SK-N-MC (cell line): ENCODE data around the gene GADD45GIP1.
"Not testable (repeated sequence)": the region's sequence is repeated elsewhere in the genome, so short reads cannot be mapped to it uniquely, and the experiment has no call there.

Experiments used
- DNase-seq: peaks from one replicate; pipeline ENCODE4 v3.0.0-alpha.2; 2011; ENCODE audit warnings: low read depth, low spot score
- H3K27ac ChIP-seq: fragments of 200-600 bp; sonication (generic); 2 replicates; pipeline ENCODE4 v1.5.1; 2016; ENCODE audit warnings: mixed run types
- H3K36me3 ChIP-seq: fragments of 200-600 bp; sonication (generic); 2 replicates; pipeline ENCODE4 v1.6.1; 2017; ENCODE audit warnings: antibody characterized with exemption, low read length, mixed read lengths; ENCODE audit not compliant: insufficient read depth
- H3K4me3 ChIP-seq: fragments of 200-600 bp; sonication (generic); 2 replicates; pipeline ENCODE4 v1.5.1; 2016
- H3K9ac ChIP-seq: fragments of 200-600 bp; sonication (generic); 2 replicates; pipeline ENCODE4 v1.8.0; 2017; ENCODE audit warnings: mixed run types, mixed read lengths; ENCODE audit not compliant: insufficient read length
- H3K9me3 ChIP-seq: fragments of 200-600 bp; sonication (generic); 2 replicates; pipeline ENCODE4 v1.6.1; 2017; ENCODE audit warnings: low read depth, mild to moderate bottlenecking, antibody characterized with exemption, low read length, moderate library complexity, mixed read lengths
- EZH2 ChIP-seq: fragments of 200-600 bp; sonication (generic); IDR thresholded peaks from one replicate; pipeline ENCODE4 v1.6.1; 2017; ENCODE audit warnings: antibody characterized with exemption
- FOXP2 ChIP-seq: optimal IDR thresholded peaks from 2 replicates; pipeline ENCODE3; 2011; ENCODE audit warnings: mild to moderate bottlenecking, moderate library complexity; ENCODE audit not compliant: insufficient read depth; ENCODE audit errors: extremely low read length, control extremely low read depth
- POLR2AphosphoS5 ChIP-seq: IDR thresholded peaks from 2 replicates; pipeline ENCODE4 v1.6.1; 2012; ENCODE audit warnings: mild to moderate bottlenecking, low read depth, low read length, borderline replicate concordance

GADD45GIP1 gene

GRCh38 chr19:12983542-12984142, 26.6 kb upstream of the GADD45GIP1 start:
- no peak for TF ChIP-seq POLR2AphosphoS5
- TF ChIP-seq EZH2, result no peak
- TF ChIP-seq FOXP2, result no peak
- DNase-seq, result no peak
- Histone ChIP-seq H3K27ac (no peak overlapping the region), H3K9me3 (no peaks in the 10 kb centered on the region), H3K4me3 (peak overlapping the region; percentile 75), H3K9ac (no peak overlapping the region), H3K36me3 (no peaks in the 10 kb centered on the region)

DNA sequence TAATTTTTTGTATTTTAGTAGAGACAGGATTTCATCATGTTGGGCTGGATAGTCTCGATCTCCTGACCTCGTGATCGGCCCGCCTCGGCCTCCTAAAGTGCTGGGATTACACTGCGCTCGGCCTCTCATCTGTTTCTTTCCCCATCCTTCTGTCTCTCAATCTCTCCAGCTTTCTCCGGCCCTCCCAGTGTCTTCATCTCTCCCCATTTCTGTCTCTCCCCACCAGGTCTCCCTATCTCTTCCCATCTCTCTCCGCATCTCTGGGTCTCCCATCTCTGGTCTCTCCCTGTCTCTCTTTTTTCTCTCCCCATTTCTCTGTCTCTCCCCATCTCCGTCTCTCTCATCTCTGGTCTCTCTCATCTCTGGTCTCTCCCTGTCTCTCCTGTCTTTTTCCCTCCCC, 26.1 kb upstream of the GADD45GIP1 start:
- peak overlapping the region; percentile 75 for H3K4me3 ChIP-seq
- no peak overlapping the region for H3K9ac ChIP-seq
- no peaks in the 10 kb centered on the region for H3K9me3 ChIP-seq
- H3K27ac ChIP-seq, result no peak overlapping the region
- H3K36me3 ChIP-seq, result no peaks in the 10 kb centered on the region
- DNase-seq, result no peak
- TF ChIP-seq POLR2AphosphoS5 (no peak), FOXP2 (no peak), EZH2 (no peak)

GRCh38 chr19:12982648-12983047, 25.6 kb upstream of the GADD45GIP1 start:
- Histone ChIP-seq H3K9me3 (no peaks in the 10 kb centered on the region), H3K36me3 (no peaks in the 10 kb centered on the region), H3K9ac (no peak overlapping the region), H3K4me3 (no peak overlapping the region), H3K27ac (no peak overlapping the region)
- no peak for TF ChIP-seq EZH2
- TF ChIP-seq POLR2AphosphoS5, result no peak
- no peak for TF ChIP-seq FOXP2
- DNase-seq, result no peak

GRCh38 chr19:12979974-12980373, 23.0 kb upstream of the GADD45GIP1 start:
- Histone ChIP-seq H3K4me3 (no peak overlapping the region), H3K27ac (no peak overlapping the region), H3K36me3 (no peaks in the 10 kb centered on the region), H3K9me3 (no peaks in the 10 kb centered on the region), H3K9ac (no peak overlapping the region)
- no peak for DNase-seq
- no peak for TF ChIP-seq EZH2

DNA sequence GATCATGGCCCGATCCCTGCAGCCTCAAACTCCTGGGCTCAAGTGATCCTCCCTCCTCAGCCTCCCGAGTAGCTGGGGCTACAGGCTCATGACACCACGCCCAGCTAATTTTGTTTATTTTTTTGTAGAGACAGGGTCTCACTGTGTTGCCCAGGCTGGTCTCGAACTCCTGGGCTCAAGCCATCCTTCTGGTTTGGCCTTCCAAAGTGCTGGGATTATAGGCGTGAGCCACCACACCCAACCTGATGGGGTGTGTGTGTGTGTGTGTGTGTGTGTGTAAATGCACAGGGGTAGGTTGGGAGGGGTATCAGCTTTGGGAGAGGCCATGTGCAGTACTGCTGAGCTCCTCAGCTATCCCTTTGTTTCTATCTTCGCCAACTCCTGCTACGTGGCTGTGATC, 19.1 kb upstream of the GADD45GIP1 start:
- DNase-seq, H3K27ac ChIP-seq, H3K9me3 ChIP-seq, H3K4me3 ChIP-seq, H3K9ac ChIP-seq, H3K36me3 ChIP-seq: not testable (repeated sequence)

- DNase-seq, result no peak
- no peaks in the 10 kb centered on the region for H3K9me3 ChIP-seq
- TF ChIP-seq FOXP2, result no peak
- no peak for TF ChIP-seq EZH2
- TF ChIP-seq POLR2AphosphoS5, result no peak
- no peak overlapping the region for H3K9ac ChIP-seq
- no peak overlapping the region for H3K27ac ChIP-seq
- no peaks in the 10 kb centered on the region for H3K36me3 ChIP-seq
- no peak overlapping the region for H3K4me3 ChIP-seq
Observed at GRCh38 chr19:12975221-12975741, 18.3 kb upstream of the GADD45GIP1 start.

GRCh38 chr19:12974301-12975220, 17.5 kb upstream of the GADD45GIP1 start:
- DNase-seq, result no peak
- Histone ChIP-seq H3K9ac (no peak overlapping the region), H3K27ac (no peak overlapping the region), H3K9me3 (no peaks in the 10 kb centered on the region), H3K4me3 (no peak overlapping the region), H3K36me3 (no peaks in the 10 kb centered on the region)
- TF ChIP-seq POLR2AphosphoS5 (no peak), EZH2 (no peak), FOXP2 (no peak)

DNA sequence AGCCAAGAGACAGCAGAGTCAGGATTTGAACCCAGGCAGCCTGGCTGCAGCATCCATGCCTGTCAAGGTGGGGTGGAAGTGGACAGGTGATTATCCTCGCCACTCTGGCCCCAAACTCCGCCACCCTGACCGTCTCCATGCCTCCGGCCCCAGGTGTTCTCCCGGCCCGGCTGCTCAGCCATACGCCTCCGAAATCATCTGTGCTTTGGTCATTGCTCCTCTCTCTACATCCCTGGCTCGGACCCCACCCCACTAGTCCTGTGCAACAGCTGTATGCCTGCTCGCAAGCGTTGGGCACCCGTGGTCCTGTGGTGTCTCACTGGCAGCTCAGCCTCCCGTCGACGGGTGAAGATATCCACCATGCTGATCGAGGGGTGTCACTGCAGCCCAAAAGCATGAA, 16.2 kb upstream of the GADD45GIP1 start:
- Histone ChIP-seq H3K4me3 (no peak overlapping the region), H3K27ac (no peak overlapping the region), H3K9ac (no peak overlapping the region), H3K36me3 (no peaks in the 10 kb centered on the region), H3K9me3 (no peaks in the 10 kb centered on the region)
- no peak for TF ChIP-seq POLR2AphosphoS5
- TF ChIP-seq EZH2, result no peak
- TF ChIP-seq FOXP2, result no peak
- no peak for DNase-seq
